ENCODE results near the gene MEP1B. TPM values are rescaled to one million over a fixed set of nuclear protein-coding genes. Genes with fewer than 3 reads are reported as not detected.

MEP1B gene
- total and polyA plus RNA-seq, 2 donors (not counting 1 experiment from before 2014, with no cell fraction given), result 0.03 TPM; not detected in 1

- no peak overlapping the region for H3K27ac ChIP-seq (ENCODE audit: low read length in 2 of 2)
- H3K9me3 Mint-ChIP-seq (ENCODE audit: insufficient read depth), result peaks cover 4% of the 10 kb centered on the region
- no peak overlapping the region for H2AFZ ChIP-seq (ENCODE audit: insufficient read depth, low read depth, low read length, poor library complexity, severe bottlenecking)
- no peak overlapping the region for H3K4me3 ChIP-seq (ENCODE audit: control extremely low read depth in 1 of 5, extremely low read depth in 1 of 5, insufficient read depth in 1 of 5, low read depth in 2 of 5, low read length in 4 of 5)
- H3K4me3 Mint-ChIP-seq, result no peak overlapping the region
- no peak for TF ChIP-seq EZH2 (IDR thresholded peaks at IDR 0.05; ENCODE audit: borderline replicate concordance, insufficient read depth, low read depth, low read length, poor library complexity, severe bottlenecking)
- no peak for TF ChIP-seq CTCF (IDR thresholded peaks at IDR 0.05)
- no peak overlapping the region for H3K9ac ChIP-seq (ENCODE audit: low read length)
- H3K79me2 ChIP-seq (ENCODE audit: control insufficient read depth, insufficient read depth, low read length), result no peaks in the 10 kb centered on the region
- no peak overlapping the region for H3K4me2 ChIP-seq (replicated peaks; ENCODE audit: low read depth, low read length, poor library complexity, severe bottlenecking)
- peaks cover 21% of the 10 kb centered on the region for H3K27me3 Mint-ChIP-seq
- no peak overlapping the region for H3K27ac Mint-ChIP-seq
- H3K9me3 ChIP-seq (ENCODE audit: control extremely low read depth in 1 of 3, control insufficient read depth in 2 of 3, insufficient read depth in 1 of 3, low read length in 2 of 3), result peaks cover 0 to 6% (median 0%) of the 10 kb centered on the region in 3 donors
- intact Hi-C loops (cut with micrococcal nuclease), result no loop called here
- DNase-seq, result no peak
- H3K27me3 ChIP-seq (replicated peaks in 1 of 4; ENCODE audit: control extremely low read depth in 1 of 4, control insufficient read depth in 3 of 4, insufficient read depth in 4 of 4, low read length in 3 of 4), result no peaks in the 10 kb centered on the region
- ChIA-PET CTCF (no interaction called here), POLR2A (no interaction called here)
- no peaks in the 10 kb centered on the region for H3K4me1 ChIP-seq (ENCODE audit: control insufficient read depth in 2 of 2, insufficient read depth in 2 of 2, low read length in 2 of 2)
- H3K36me3 ChIP-seq (replicated peaks in 1 of 2; ENCODE audit: control extremely low read depth in 1 of 2, control insufficient read depth in 1 of 2, extremely low read depth in 1 of 2, insufficient read depth in 2 of 2, low read length in 1 of 2), result no peaks in the 10 kb centered on the region
- 89% methylated on average over 1 of the region's 2 CpGs for WGBS (ENCODE audit: insufficient coverage)
- H3K4me1 Mint-ChIP-seq, result no peaks in the 10 kb centered on the region
- no peak for ATAC-seq (ENCODE audit: low read depth)
- H4K20me1 ChIP-seq (ENCODE audit: control insufficient read depth, insufficient read depth, low read length, poor library complexity, severe bottlenecking), result no peaks in the 10 kb centered on the region
Observed at GRCh38 chr18:32190209-32190608, 370 bp downstream of the MEP1B start.

GRCh38 chr18:32195881-32196815 lies 6.3 kb downstream of the MEP1B start:
- Mint-ChIP-seq H3K4me3 (no peak overlapping the region), H3K27me3 (peaks cover 8% of the 10 kb centered on the region), H3K9me3 (ENCODE audit: insufficient read depth) (no peaks in the 10 kb centered on the region), H3K4me1 (no peaks in the 10 kb centered on the region), H3K27ac (no peak overlapping the region)
- ChIA-PET CTCF (no interaction called here), POLR2A (no interaction called here)
- Histone ChIP-seq H3K9me3 (ENCODE audit: control extremely low read depth in 1 of 3, control insufficient read depth in 2 of 3, insufficient read depth in 1 of 3, low read length in 2 of 3) (peaks cover 0 to 8% (median 0%) of the 10 kb centered on the region in 3 donors), H4K20me1 (ENCODE audit: control insufficient read depth, insufficient read depth, low read length, poor library complexity, severe bottlenecking) (no peaks in the 10 kb centered on the region), H3K4me1 (ENCODE audit: control insufficient read depth in 2 of 2, insufficient read depth in 2 of 2, low read length in 2 of 2) (no peaks in the 10 kb centered on the region), H3K27me3 (replicated peaks in 1 of 4; ENCODE audit: control extremely low read depth in 1 of 4, control insufficient read depth in 3 of 4, insufficient read depth in 4 of 4, low read length in 3 of 4) (no peaks in the 10 kb centered on the region), H3K9ac (ENCODE audit: low read length) (no peak overlapping the region), H3K36me3 (replicated peaks in 1 of 2; ENCODE audit: control extremely low read depth in 1 of 2, control insufficient read depth in 1 of 2, extremely low read depth in 1 of 2, insufficient read depth in 2 of 2, low read length in 1 of 2) (no peaks in the 10 kb centered on the region), H3K79me2 (ENCODE audit: control insufficient read depth, insufficient read depth, low read length) (no peaks in the 10 kb centered on the region), H3K4me2 (replicated peaks; ENCODE audit: low read depth, low read length, poor library complexity, severe bottlenecking) (no peak overlapping the region), H3K27ac (ENCODE audit: low read length in 2 of 2) (no peak overlapping the region), H2AFZ (ENCODE audit: insufficient read depth, low read depth, low read length, poor library complexity, severe bottlenecking) (no peak overlapping the region), H3K4me3 (ENCODE audit: control extremely low read depth in 1 of 5, extremely low read depth in 1 of 5, insufficient read depth in 1 of 5, low read depth in 2 of 5, low read length in 4 of 5) (no peak overlapping the region)
- TF ChIP-seq EZH2 (IDR thresholded peaks at IDR 0.05; ENCODE audit: borderline replicate concordance, insufficient read depth, low read depth, low read length, poor library complexity, severe bottlenecking), result no peak
- TF ChIP-seq CTCF (IDR thresholded peaks at IDR 0.05), result no peak
- WGBS (ENCODE audit: insufficient coverage), result 95% methylated on average over 32 of the region's 32 CpGs
- intact Hi-C loops (cut with micrococcal nuclease), result no loop called here
- DNase-seq (no peak), ATAC-seq (ENCODE audit: low read depth) (no peak)

Measured in B cell (primary cell).